ENCODE results near the gene HSPA12B. TPM values are rescaled to one million over a fixed set of nuclear protein-coding genes. Genes with fewer than 3 reads are reported as not detected.

Gene HSPA12B
- total and polyA plus RNA-seq, 2 donors (not counting 3 experiments of a cell fraction or from before 2014, with no cell fraction given), result 3.7 to 6.6 TPM

- BruUV-seq (replicated peaks), result TSS peak; percentile 81
Observed at GRCh38 chr20:3767427-3768341, 35.2 kb downstream of the HSPA12B start, which contains the start of gene ADISSP. ADISSP (minus strand) TSS chr20:3767753; CDS start chr20:3760100, 7,653 bp downstream.

More at GRCh38 chr20:3767427-3768341, 35.2 kb downstream of the HSPA12B start, which contains the start of gene ADISSP:
- peak within 1 kb of the TSS; percentile 61 to 71 (median 61) for H3K4me3 ChIP-seq (replicated peaks in 1 of 3; ENCODE audit: insufficient read depth in 1 of 3, low read depth in 1 of 3, low read length in 3 of 3)
- POLR2A ChIA-PET, result interaction anchor here (0.7 to 0.9 kb wide), 4 partner anchors 10 to 23 kb away, joined by 3 to 4 read pairs (median 4); no protein-coding TSS in a partner anchor
- peak within 1 kb of the TSS; percentile 55 for H3K27ac ChIP-seq (ENCODE audit: insufficient read depth, low read depth, low read length)
- H2AFZ ChIP-seq (ENCODE audit: low read depth, low read length), result peak within 1 kb of the TSS; percentile 90
- H3K27me3 ChIP-seq (ENCODE audit: control insufficient read depth in 2 of 2, insufficient read depth in 2 of 2, low read length in 2 of 2), result no peaks in the 10 kb centered on the region
- no peaks in the 10 kb centered on the region for H4K20me1 ChIP-seq (replicated peaks; ENCODE audit: control insufficient read depth, extremely low read depth, insufficient read depth, low read length)
- dilution Hi-C loops (cut with MboI; ENCODE audit: extremely low pct_ligation_motif_present, low sequenced_read_pairs) (no loop called here), intact Hi-C loops (cut with micrococcal nuclease) (loop anchor here (1.0 to 5.0 kb wide), 6 partner anchors 10 to 360 kb away; partner anchors contain the start of genes DNAAF9 and SPEF1)
- CTCF ChIA-PET, result interaction anchor here (0.6 to 6.5 kb wide), 25 partner anchors 9 to 102 kb away, joined by 3 to 76 read pairs (median 5); partner anchors contain the start of genes AP5S1, CENPB and SPEF1
- H3K9me3 ChIP-seq (replicated peaks; ENCODE audit: control insufficient read depth, insufficient read depth, low read length), result no peaks in the 10 kb centered on the region
- peaks cover 13% of the 10 kb centered on the region for H3K79me2 ChIP-seq (ENCODE audit: control insufficient read depth, insufficient read depth, low read length)
- H3K4me2 ChIP-seq (ENCODE audit: insufficient read depth, low read length), result peak within 1 kb of the TSS; percentile 81
- FAIRE-seq, result peak; percentile 96
- H3K4me1 ChIP-seq (ENCODE audit: control insufficient read depth, extremely low read depth, insufficient read depth, low read length), result peaks cover 25% of the 10 kb centered on the region
- peak within 1 kb of the TSS; percentile 73 for H3K9ac ChIP-seq (replicated peaks; ENCODE audit: extremely low read depth, insufficient read depth, low read length)
- no peaks in the 10 kb centered on the region for H3K9me1 ChIP-seq (replicated peaks; ENCODE audit: control insufficient read depth, extremely low read depth, insufficient read depth, low read length)
- DNase-seq (ENCODE audit: low read depth, low spot score), result peak; percentile 98
- peak; percentile 85 for TF ChIP-seq POLR2AphosphoS5 (IDR thresholded peaks at IDR 0.05; ENCODE audit: insufficient read depth, low read depth, low read length)
- peak; percentile 89 for TF ChIP-seq MAX (IDR thresholded peaks at IDR 0.05; ENCODE audit: insufficient read depth, insufficient read length)
- no peak for TF ChIP-seq EZH2 (IDR thresholded peaks at IDR 0.05; ENCODE audit: borderline replicate concordance, low read depth, low read length, severe bottlenecking)
- no peak for TF ChIP-seq MYC (IDR thresholded peaks at IDR 0.05; ENCODE audit: low read depth, low read length)
- peak; percentile 72 for TF ChIP-seq POLR2A (IDR thresholded peaks at IDR 0.05; ENCODE audit: low read depth, low read length)
- no peaks in the 10 kb centered on the region for H3K36me3 ChIP-seq (ENCODE audit: control insufficient read depth in 2 of 2, extremely low read depth in 1 of 2, insufficient read depth in 2 of 2, low read length in 2 of 2)
